Heart left ventricle (tissue), 13 donors: ENCODE results near the gene PDE6D.

Experiments
- POLR2A ChIP-seq, 2 donors: fragments of 450-650 bp; IDR thresholded peaks; one replicate each; pipeline ENCODE4 v1.6.1; 2017; ENCODE audit warnings: antibody characterized with exemption in 2 of 2, mild to moderate bottlenecking in 2 of 2, moderate library complexity in 2 of 2
- TF ChIP-seq, protein P1 (sequence below), 12 donors: fragments of 200-600 bp; sonication (generic) in 4 of 12; IDR thresholded peaks; one replicate each; pipeline versions ENCODE4 v1.5.0 to v1.8.0; 2018 to 2022; ENCODE audit warnings: antibody characterized with exemption in 12 of 12, mild to moderate bottlenecking in 5 of 12
- donor health status: ischemic (EF 13 %, LVEDD 7.1; RV severe dilation, severe dysfunction).
- donor health status: DM: no; HTN: yes; CAD: no.
- donor health status: DM: no; HTN: no; CAD: no.
- donor health status: ischemic (EF 25% LVEDD 6.9; RV normal size, moderate dysfunction).
- donor health status: ischemic (EF 25% LVEDD 5.7; RV mildly dilated, moderate dysfunction).
- donor health status: ischemic (EF 35%, LVEDD 5.7; RV mildly dilated, moderate dysfunction).
- donor health status: nonischemic (EF 11% LVEDD 7.7; RV severe dilation, severe dysfunction).
- donor health status: DM: yes; HTN: yes; CAD: no.
- donor health status: PGD.
- donor health status: ischemic (EF 29% LVEDD 5.4; RV normal size, mild dysfunction).
- donor health status: nonischemic (EF 23%, LVEDD 6.1; RV moderate dilation, normal function).

DNA sequence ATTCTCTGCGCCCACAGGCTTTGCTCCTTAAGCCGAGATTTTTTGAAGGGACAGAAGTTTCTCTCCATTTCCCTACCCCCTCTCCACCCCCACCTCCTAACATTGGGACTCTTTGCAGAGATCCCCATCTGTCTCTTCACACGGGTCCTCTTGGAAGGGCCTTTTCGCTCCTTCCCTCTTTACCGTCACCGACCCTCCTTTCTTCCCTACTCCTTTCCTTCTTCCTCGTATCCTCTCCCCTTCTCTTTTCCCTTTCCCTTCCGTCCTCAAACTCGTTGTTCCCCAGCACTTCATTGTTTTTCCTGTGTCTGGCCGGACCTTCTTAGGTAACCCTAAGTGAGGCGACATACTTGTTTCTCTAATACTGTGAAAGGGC lies 5.8 kb upstream of the PDE6D start:
- TF ChIP-seq, protein P1, sequence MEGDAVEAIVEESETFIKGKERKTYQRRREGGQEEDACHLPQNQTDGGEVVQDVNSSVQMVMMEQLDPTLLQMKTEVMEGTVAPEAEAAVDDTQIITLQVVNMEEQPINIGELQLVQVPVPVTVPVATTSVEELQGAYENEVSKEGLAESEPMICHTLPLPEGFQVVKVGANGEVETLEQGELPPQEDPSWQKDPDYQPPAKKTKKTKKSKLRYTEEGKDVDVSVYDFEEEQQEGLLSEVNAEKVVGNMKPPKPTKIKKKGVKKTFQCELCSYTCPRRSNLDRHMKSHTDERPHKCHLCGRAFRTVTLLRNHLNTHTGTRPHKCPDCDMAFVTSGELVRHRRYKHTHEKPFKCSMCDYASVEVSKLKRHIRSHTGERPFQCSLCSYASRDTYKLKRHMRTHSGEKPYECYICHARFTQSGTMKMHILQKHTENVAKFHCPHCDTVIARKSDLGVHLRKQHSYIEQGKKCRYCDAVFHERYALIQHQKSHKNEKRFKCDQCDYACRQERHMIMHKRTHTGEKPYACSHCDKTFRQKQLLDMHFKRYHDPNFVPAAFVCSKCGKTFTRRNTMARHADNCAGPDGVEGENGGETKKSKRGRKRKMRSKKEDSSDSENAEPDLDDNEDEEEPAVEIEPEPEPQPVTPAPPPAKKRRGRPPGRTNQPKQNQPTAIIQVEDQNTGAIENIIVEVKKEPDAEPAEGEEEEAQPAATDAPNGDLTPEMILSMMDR (IDR thresholded peaks at IDR 0.05), result no peak
- TF ChIP-seq POLR2A (IDR thresholded peaks at IDR 0.05), result no peak
